Thyroid gland (tissue), 4 donors: Measurements from ENCODE around the gene SPINK14.

Experiments
- POLR2A ChIP-seq, 2 donors: fragments of 450-650 bp; IDR thresholded peaks; one replicate each; pipeline ENCODE4 v1.6.1; 2017; ENCODE audit warnings: antibody characterized with exemption in 2 of 2, mild to moderate bottlenecking in 2 of 2, moderate library complexity in 1 of 2
- TF ChIP-seq, protein P1 (sequence below), 6 experiments: fragments of 200-600 bp in 3 of 6; fragments of 450-650 bp in 3 of 6; sonication (generic) in 3 of 6; IDR thresholded peaks; one replicate each; pipeline ENCODE4 v1.5.1; 2016 to 2019; ENCODE audit warnings: antibody characterized with exemption in 6 of 6, mild to moderate bottlenecking in 2 of 6, inconsistent platforms in 1 of 6, moderate library complexity in 1 of 6

DNA sequence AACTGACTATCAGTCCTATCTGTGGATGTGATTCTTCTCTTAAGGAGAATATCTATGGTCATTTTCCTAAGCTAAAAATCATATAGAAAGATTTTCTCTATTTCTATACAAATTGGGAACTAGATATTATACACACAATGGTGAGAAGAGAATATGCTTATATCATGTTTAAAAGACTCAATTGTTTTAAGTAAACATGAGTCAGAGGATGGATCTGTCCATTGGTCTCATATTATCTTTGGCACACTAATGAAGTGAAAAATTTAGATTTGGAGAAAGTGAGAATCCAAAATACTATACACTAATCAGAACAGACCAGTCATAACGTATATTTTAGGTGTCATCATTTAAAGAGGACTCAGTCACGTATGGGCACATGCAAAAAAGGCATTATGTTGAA lies 16.5 kb upstream of the SPINK14 start:
- TF ChIP-seq, protein P1, sequence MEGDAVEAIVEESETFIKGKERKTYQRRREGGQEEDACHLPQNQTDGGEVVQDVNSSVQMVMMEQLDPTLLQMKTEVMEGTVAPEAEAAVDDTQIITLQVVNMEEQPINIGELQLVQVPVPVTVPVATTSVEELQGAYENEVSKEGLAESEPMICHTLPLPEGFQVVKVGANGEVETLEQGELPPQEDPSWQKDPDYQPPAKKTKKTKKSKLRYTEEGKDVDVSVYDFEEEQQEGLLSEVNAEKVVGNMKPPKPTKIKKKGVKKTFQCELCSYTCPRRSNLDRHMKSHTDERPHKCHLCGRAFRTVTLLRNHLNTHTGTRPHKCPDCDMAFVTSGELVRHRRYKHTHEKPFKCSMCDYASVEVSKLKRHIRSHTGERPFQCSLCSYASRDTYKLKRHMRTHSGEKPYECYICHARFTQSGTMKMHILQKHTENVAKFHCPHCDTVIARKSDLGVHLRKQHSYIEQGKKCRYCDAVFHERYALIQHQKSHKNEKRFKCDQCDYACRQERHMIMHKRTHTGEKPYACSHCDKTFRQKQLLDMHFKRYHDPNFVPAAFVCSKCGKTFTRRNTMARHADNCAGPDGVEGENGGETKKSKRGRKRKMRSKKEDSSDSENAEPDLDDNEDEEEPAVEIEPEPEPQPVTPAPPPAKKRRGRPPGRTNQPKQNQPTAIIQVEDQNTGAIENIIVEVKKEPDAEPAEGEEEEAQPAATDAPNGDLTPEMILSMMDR (IDR thresholded peaks at IDR 0.05) = no peak
- no peak for TF ChIP-seq POLR2A (IDR thresholded peaks at IDR 0.05)
